ENCODE data around the gene HACL1.

The HACL1 gene

DNA sequence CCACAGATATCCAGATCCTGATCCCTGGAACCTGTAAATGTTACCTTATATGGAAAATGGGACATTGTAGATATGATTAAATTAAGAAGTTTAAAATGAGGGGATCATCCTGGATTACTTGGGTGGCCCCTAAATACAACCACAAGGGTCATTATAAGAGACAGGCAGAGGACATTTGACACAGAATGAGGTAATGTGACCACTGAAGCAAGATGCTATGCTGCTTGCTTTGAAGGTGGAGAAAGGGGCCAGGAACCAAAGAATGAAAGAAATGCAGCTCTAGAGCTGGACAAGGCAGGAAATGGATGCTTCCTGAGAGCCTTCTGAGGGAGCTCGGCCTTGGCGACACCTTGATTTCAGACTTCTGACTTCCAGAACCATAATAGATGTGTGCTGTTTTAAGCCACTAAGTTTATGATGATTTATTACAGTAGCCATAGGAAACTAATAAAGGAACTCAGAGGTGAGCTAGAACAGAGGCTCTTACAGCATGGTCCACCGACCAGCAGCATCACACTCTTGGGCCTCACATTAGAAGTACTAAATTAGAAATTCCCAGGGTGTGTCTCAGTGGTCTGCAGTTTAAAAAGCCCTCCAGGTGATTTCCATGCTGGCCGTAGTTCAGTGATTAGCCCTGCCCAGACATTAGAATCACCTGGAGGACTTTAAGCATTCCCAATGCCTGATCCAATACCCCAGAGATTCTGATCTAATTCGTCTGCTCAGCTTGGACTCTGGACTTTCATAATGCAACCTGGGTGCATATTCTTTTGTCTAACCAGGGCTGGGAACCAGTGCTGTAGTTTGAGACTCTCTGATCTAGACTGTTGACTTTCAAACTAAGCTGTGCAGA is 87.3 kb downstream of the HACL1 start:
- H3K36me3 Mint-ChIP-seq (ENCODE audit: low read depth), result no peaks in the 10 kb centered on the region
- H3K4me1 Mint-ChIP-seq (ENCODE audit: low read depth), result no peaks in the 10 kb centered on the region
- H3K27ac Mint-ChIP-seq, result no peak overlapping the region
- H3K9me3 Mint-ChIP-seq, result no peaks in the 10 kb centered on the region
- no peak overlapping the region for H3K4me3 Mint-ChIP-seq
- H3K27me3 Mint-ChIP-seq (ENCODE audit: low read depth), result peaks cover 9% of the 10 kb centered on the region

DNA sequence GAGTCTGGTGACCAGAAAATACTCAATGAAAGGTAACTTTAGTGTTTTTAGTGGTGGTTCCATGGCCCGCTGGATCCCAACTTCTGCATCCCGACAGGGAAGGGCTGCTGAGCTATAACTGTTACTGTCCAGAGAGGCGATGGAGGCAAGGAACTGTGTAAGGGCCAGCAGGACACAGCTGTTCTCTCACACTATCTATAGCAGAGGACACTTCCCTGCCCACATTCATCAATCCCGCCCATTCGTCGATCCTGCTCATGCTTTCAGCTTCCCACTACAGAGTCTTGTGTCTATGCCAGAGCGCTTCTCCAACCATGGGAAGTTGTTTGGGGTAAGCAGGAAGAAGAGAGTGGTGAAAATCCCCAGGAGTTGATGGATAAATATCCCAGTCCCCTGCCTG is 88.3 kb downstream of the HACL1 start:
- H3K36me3 Mint-ChIP-seq (ENCODE audit: low read depth), result no peaks in the 10 kb centered on the region
- no peaks in the 10 kb centered on the region for H3K4me1 Mint-ChIP-seq (ENCODE audit: low read depth)

DNA sequence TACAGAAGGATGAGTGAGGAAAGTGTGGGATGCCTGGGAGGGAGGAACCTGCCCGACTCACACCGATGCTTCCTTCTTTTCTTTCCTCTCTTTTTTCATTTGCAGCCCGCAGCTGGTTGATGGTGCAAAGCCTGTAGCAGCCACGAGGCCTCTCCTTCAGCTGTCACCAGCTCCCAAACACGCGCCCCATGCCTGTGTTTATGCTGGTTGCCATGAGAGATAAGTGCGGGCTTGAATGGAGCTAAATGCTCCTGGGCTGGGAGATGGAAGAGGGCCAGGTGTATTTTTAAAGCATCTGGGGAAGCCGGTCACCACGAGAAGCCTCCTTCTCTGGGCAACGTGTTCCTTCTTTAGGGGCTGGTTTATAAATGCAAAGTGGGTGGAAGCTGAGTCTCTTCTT is 89.2 kb downstream of the HACL1 start:
- H3K4me3 Mint-ChIP-seq, result no peak overlapping the region
- peaks cover 9% of the 10 kb centered on the region for H3K27me3 Mint-ChIP-seq (ENCODE audit: low read depth)
- no peaks in the 10 kb centered on the region for H3K36me3 Mint-ChIP-seq (ENCODE audit: low read depth)
- H3K4me1 Mint-ChIP-seq (ENCODE audit: low read depth), result no peaks in the 10 kb centered on the region
- no peaks in the 10 kb centered on the region for H3K9me3 Mint-ChIP-seq
- no peak overlapping the region for H3K27ac Mint-ChIP-seq

More for the DNA sequence above, 88.3 kb downstream of the HACL1 start:
- H3K27ac Mint-ChIP-seq, result no peak overlapping the region
- peaks cover 9% of the 10 kb centered on the region for H3K27me3 Mint-ChIP-seq (ENCODE audit: low read depth)
- no peaks in the 10 kb centered on the region for H3K9me3 Mint-ChIP-seq
- no peak overlapping the region for H3K4me3 Mint-ChIP-seq

DNA sequence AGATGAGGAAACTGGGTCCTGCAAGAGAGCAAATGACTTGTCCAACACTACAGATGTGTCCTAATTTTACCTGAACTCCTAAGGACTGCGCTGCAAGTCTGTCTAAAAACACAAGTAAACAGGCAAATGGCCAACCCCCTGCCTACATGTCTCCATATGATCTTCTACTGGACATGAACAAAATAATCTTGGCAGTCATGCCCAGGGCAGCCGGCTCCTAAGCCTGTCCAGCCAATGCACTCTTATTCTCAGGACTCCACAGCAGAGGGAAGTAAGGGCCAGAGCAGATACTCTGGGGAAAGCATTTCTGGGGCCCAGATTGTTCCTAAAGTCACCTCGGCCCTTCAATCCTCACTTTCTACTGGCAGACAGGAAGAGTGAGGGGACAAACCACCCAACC is 90.2 kb downstream of the HACL1 start:
- no peak overlapping the region for H3K4me3 Mint-ChIP-seq
- no peaks in the 10 kb centered on the region for H3K36me3 Mint-ChIP-seq (ENCODE audit: low read depth)
- no peaks in the 10 kb centered on the region for H3K4me1 Mint-ChIP-seq (ENCODE audit: low read depth)
- H3K27me3 Mint-ChIP-seq (ENCODE audit: low read depth), result peaks cover 9% of the 10 kb centered on the region
- H3K27ac Mint-ChIP-seq, result no peak overlapping the region
- no peaks in the 10 kb centered on the region for H3K9me3 Mint-ChIP-seq

Measured in T-helper 1 cell treated with Interleukin-12 subunit alpha and Interleukin-12 subunit beta and Interleukin-4 antibody, amounts not matched to agents 30 μg/mL and 1 μg/mL, for 36 hours (primary cell).